HG03196 (cell line): ENCODE results near the gene KPNA2.
A peak's percentile ranks its signal among the peaks of the same experiment; 100 is the strongest.
"Not testable (repeated sequence)": the region's sequence is repeated elsewhere in the genome, so short reads cannot be mapped to it uniquely, and the experiment has no call there.

ENCODE experiments used
- ATAC-seq: cut with Tn5 transposase; IDR thresholded peaks from one replicate; pipeline ENCODE4 v1.9.1; 2021; ENCODE audit not compliant: unreplicated experiment

The KPNA2 gene

DNA sequence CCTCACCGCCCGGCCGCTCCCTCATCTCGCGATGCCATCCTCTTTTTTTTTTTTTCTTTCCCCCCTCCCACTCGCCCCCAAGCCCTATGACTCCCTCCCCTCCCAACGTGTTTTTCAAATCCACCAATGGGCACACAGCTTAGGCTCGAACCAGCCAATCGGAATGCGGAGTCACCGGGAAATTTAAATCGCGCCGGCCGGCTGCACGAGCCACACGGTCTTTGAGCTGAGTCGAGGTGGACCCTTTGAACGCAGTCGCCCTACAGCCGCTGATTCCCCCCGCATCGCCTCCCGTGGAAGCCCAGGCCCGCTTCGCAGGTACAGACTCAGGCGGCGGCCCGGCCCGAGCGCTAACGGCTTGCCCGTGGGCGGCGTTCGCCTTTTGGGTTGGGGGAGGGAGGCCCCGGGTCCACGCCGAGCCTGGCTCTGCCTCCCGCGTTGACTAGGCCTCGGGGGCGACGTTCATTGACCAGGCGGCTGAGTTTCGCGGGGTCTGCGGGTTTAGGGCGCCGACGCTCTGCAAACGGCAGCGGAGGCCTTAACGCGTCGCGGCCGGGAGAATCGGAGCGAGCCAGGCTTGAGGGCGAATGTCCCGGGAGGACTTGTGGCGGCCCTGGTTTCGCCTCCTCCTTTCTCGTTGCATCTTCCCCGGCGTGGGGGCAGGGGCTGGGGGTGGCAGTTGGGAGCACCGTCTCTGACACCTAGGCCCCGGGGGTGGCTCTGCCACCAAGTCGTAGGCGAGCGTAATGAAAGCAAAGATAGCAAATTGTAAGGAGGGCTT, at the start of gene KPNA2:
Gene KPNA2, plus strand, starts transcription at position 213 of the 781 bp plus-strand sequence. CDS start 1,398 bp downstream, outside the sequence.
- ATAC-seq: peak; percentile 91

- ATAC-seq: no peak
Observed at GRCh38 chr17:67990909-67991308, 44.6 kb upstream of the KPNA2 start.

GRCh38 chr17:67992548-67993152, 42.9 kb upstream of the KPNA2 start:
- ATAC-seq: no peak

DNA sequence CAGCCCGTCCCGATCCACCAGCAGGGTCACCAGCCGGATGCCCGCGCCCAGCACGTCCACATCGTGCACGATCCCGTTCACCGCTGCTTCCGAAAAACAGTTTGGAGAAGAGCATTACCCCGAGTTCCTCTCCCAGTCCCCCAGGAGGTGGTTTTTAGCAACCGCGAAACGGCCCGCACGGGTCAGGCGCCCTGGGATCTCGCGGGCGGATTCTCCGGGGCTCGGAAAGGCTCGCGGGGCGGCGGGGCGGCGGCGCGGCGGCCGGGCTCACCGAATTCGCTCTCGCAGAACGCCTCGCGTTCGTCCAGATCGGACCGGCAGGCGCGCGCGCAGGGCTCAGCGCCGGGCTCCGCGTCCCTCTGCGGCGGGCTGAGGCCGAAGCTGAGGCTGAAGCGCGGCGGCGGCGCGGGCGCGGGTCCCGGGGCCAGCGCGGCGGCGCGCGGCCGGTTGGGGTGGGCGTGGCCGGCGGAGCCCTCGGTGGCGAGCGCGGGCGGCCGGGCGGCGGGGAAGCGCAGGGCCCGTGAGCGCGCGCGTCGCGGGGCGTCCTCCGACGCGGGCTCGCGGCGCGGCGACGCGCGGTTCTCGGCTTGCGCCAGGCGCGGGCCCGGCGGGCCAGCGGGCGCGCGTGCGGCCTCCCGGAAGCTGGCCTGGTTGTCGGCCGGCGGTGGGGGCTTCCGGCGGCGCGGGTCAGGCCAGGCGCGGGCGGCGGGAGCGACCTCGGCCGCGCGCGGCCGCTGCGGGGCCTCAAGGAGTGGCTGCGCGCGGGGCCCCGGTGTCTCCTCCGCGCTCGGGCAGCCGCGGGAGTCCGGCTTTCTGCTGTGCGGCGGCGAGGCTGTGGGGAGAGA, 42.2 kb upstream of the KPNA2 start:
- ATAC-seq: peak; percentile 77

DNA sequence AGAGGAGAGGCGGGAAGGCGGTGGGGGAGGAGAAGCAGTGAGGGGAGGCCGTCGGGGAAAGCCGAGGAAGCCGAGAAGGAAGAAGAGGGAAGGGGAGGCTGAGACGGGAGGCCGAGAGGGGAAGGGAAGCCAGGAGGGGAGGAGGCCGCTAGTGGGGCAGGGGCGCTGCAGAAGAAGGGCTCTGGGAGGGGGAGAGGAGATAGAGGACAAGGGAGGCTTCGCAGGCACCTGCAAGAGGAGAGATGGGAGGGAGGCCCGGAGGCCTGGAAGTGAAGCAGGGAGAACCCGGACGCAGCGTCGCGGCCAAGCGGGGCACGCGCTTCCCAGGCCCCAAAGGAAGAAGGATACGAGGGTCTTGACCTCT, 41.6 kb upstream of the KPNA2 start:
- ATAC-seq: peak; percentile 13

DNA sequence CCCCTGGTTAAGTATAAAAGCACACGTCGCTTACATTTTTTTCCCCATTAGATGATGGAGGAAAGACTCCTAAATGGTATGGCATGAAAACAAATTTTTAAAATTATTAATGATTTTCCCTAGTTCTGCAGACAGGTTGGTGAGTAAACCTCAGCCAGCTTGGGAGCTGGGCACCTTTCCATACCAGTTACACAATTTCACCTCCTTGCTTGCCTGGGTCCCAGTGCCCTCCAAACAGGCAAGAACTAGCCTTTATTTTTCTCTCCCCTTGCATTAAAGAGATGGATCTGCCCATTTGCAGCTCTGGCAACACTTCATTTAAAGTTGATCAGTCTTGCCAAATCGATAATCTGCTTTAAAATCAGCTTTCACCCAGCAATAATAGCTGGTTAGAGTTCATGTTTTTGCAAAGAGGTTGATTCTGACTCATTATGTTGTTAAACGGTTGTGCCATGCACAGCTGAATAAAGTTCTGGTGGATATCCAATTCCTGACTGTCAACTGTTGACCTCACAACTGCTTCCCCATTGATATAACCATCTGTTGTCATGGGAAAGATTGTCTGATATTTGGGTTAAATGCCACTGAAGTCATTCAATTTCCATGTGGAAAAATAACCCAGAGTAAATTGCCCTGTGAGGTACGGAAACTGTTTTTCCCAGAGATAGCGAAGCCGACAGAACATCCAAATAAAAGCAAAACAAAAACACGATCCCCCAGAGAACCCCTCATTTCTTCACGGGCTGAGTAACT, 40.5 kb upstream of the KPNA2 start:
- ATAC-seq: no peak

DNA sequence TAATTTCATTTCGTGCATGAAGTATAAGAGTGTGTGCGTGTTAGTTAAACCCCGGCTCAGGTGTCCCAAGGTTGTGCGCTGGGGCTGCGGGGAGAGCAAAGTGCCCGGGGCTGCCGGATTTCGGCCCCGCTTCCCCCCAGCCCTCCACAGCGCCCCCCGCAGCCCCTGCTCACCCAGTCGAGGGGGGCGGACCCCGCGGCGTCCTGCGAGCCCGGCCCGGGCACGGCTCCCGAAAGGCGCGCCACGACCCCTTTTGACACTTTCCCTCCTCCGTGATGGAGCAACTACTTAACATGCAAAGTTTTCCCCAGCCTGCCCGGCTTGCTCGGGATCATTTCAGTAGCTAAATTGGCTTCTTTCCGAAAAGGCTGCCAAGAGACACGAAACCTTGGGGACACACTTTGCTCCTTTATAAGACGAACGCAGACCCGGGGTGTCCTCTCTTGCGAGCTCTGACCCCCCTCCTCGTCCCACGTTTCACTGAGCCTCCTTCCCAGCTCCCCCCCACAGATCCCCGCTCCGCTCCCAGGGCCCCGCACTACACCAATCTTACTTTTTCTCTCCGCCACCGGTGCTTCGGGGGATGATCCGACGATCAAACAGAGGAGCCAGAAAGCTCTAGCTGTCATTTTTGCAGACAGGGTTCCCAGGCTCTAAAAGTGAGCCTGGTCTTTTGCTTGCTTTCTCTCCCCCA, 39.8 kb upstream of the KPNA2 start:
- no peak for ATAC-seq

DNA sequence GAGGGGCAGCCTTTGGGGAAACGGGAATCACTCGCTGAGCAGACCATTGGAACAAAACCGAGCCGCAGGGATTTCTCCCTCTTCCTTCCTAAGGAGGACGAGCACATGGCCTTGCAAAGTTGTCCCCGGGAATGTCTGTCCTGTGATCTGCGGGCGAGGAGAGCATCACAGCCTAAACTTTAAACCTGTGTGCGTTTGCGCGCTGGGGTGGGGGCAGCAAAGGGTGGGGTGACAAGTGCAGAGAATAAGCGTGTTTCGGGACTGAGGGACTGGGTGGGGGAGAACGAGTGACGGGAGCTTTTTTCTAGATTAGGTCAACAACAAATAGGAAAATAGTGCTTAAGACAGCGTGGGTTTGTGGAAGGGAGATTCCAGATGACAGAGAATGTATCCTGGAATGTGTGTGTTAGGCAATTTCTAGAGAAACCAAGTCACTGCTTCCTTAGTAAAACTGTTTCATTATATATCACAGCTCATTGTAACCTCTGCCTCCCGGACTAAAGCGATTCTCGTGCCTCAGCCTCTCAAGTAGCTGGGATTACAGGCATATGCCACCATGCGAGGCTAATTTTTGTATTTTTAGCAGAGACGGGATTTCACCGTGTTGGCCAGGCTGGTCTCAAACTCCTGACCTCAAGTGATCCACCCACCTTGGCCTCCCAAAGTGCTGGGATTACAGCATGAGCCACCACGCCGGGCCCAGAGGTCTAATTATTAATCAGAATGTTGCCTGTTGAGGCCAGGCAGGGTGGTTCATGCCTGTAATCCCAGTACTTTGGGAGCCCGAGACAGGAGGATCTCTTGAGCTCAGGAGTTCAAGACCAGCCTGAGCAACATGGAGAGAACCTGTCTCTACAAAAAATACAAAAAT, 39.0 kb upstream of the KPNA2 start, which contains the start of gene C17orf58:
Gene C17orf58, minus strand, starts transcription at position 169 of the 871 bp plus-strand sequence. CDS start 271 bp downstream, outside the sequence.
- not testable (repeated sequence) for ATAC-seq

DNA sequence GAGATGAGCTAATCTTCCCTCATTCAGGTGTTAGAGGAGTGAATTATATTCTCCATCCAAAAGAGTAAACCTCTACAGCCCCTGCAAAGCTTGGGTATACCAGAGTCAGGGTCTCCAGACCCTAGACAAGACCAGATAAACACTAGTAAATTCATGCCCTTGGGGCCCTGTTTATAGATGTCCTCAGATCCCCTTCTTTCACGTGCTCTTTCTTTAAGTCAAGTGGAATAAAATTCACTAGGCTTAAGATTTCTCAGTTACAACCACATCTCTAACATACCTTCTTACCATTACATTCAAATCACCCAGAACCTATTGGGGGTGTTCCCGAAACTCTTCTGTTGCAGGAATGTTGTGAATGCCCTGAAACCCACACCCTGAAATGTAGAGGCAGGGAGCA, 37.1 kb upstream of the KPNA2 start:
- no peak for ATAC-seq

DNA sequence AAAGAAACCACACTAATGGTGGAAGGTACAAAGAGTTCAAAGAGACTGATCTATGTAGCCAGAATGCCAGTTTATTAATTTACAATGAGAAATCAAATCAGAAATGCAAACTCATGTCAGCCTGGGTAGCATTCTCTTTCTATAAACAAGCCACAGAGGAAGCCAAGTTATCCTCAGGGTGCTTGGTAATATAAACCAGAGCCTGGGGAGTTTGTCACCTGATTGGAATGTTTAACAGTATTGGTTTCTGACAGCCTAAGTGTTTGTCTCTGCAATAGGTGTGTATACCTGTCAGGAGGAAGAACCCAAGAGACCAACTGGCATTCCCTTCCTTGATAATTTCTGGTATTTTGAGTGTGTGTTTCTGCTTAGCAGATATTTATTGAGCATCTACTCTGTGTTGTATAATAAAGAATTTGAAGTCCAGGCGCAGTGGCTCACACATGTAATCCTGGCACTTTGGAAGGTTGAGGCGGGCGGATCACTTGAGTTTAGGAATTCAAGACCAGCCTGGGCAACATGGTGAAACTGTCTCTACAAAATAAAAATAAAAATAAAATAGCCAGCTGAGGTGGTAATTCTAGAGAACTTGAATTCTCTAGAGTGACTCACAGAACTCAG, 36.1 kb upstream of the KPNA2 start:
- ATAC-seq: no peak

GRCh38 chr17:68004201-68004600, 31.3 kb upstream of the KPNA2 start:
- ATAC-seq: no peak

DNA sequence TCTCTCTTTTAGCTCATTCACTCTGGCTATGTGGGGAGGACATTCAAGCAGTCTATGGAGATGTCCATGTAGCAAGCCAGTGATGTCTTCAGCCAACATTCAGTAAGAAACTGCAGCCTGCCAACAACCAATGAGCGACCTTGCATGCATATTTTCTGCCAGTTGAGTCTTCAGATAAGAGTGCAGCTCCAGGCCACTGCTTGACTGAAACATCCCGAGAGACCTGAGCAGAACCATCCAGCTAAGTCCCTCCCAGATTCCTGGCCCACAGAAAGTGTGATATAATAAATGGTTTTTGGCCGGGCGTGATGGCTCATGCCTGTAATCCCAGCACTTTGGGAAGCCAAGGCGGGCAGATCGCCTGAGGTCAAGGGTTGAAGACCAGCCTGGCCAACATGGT, 28.7 kb upstream of the KPNA2 start:
- no peak for ATAC-seq

GRCh38 chr17:68011199-68011665, 24.3 kb upstream of the KPNA2 start:
- peak; percentile 65 for ATAC-seq

DNA sequence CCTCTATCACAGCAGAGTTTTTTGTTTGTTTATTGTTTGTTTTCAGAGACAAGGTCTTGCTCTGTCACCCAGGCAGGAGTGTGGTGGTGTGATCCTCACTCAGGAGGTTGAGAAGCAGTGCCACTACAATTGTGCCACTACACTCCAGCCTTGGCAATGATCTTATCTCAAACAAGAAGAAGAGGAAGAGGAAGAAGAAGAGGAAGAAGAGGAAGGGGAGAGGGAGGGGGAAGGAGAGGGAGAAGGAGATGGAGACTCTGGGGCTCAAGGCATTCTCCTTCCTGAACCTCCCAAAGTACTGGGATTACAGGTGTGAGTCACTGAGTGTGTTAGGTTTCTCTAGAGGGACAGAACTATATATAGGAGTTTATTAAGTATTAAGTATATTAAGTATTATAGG, 22.1 kb upstream of the KPNA2 start:
- ATAC-seq: no peak

- no peak for ATAC-seq
Observed at GRCh38 chr17:68015081-68015723, 20.3 kb upstream of the KPNA2 start.

DNA sequence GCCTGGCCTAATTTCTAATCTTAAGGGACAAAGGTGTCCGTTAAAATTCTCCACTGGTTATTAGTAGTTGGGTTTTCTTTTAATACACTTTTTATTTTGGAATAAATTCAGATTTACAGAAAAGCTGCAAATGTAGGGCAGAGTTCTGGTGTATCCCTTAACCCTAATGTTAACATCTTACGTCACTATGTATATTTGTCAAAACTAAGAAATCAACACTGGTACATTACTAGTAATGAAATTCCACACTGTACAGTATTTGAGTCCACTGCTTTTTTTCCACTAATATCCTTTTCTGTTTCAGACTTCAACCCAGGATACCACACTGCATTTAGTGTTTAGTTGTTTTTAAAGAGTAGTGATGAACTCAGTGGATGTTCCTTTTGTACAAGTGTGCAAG, 18.7 kb upstream of the KPNA2 start:
- ATAC-seq: no peak

DNA sequence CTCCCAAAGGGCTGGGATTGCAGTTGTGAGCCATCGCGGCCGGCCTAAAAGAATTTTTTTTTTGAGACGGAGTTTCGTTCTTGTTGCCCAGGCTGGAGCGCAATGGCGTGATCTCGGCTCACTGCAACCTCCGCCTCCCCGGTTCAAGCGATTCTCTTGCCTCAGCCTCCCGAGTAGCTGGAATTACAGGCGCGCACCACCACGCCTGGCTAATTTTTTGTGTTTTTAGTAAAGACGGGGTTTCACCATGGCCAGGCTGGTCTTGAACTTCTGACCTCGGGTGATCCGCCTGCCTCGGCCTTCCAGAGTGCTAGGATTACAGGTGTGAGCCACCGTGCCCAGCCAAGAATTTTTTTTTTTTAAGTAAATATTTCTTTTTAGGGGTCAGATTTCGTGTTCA, 17.0 kb upstream of the KPNA2 start:
- ATAC-seq: not testable (repeated sequence)

- no peak for ATAC-seq
Observed at GRCh38 chr17:68019336-68019674, 16.2 kb upstream of the KPNA2 start.
